OCI-LY7 (cell line): ENCODE measurements around the gene ARID5A. TPM values are rescaled to one million over a fixed set of nuclear protein-coding genes. Genes with fewer than 3 reads are reported as not detected.

Experiments
- BruUV-seq: library from RNA; stranded (reverse); fragments of 400-500 nt; replicated peaks from 2 replicates; lab custom pipeline; 2021; lab: Mats Ljungman, UMichigan
- CTCF ChIA-PET: fragments of 300-600 bp; sonication (Branson Sonifier 250); formaldehyde crosslinking; loops from one replicate; lab custom pipeline; 2022; ENCODE audit warnings: antibody characterized with exemption; ENCODE audit not compliant: unreplicated experiment; lab: Charles Lee
- POLR2A ChIA-PET: fragments of 300-600 bp; sonication (Branson Sonifier 250); formaldehyde crosslinking; loops from one replicate; lab custom pipeline; 2022; ENCODE audit warnings: antibody characterized with exemption; lab: Charles Lee
- DNase-seq: peaks from one replicate; pipeline ENCODE4 v3.0.0-alpha.2; 2015; ENCODE audit warnings: low spot score
- H2AFZ ChIP-seq: fragments of 200-600 bp; sonication (generic), shearing (Covaris generic); 2 replicates; pipeline ENCODE4 v1.6.1; 2014; ENCODE audit warnings: mild to moderate bottlenecking, antibody characterized with exemption, low read length, moderate library complexity
- H3K27ac ChIP-seq: fragments of 200-600 bp; sonication (generic); 2 replicates; pipeline ENCODE4 v1.5.1; 2014; ENCODE audit warnings: mixed run types, low read depth, mild to moderate bottlenecking, moderate library complexity, low read length, inconsistent platforms; ENCODE audit not compliant: poor library complexity, severe bottlenecking
- H3K36me3 ChIP-seq: fragments of 200-600 bp; sonication (generic); 2 replicates; pipeline ENCODE4 v1.6.1; 2014; ENCODE audit warnings: mild to moderate bottlenecking, antibody characterized with exemption, low read length, moderate library complexity, mixed read lengths; ENCODE audit not compliant: insufficient read depth
- H3K4me1 ChIP-seq: fragments of 200-600 bp; sonication (generic); 2 replicates; pipeline ENCODE4 v1.5.1; 2014; ENCODE audit warnings: mild to moderate bottlenecking, low read length; ENCODE audit not compliant: insufficient read depth, poor library complexity, severe bottlenecking
- H3K4me2 ChIP-seq: fragments of 200-600 bp; sonication (generic); 2 replicates; pipeline ENCODE4 v1.6.1; 2014; ENCODE audit warnings: mild to moderate bottlenecking, low read length
- H3K4me3 ChIP-seq: fragments of 200-600 bp; sonication (generic); 2 replicates; pipeline ENCODE4 v1.5.1; 2014; ENCODE audit warnings: mild to moderate bottlenecking, low read depth, low read length; ENCODE audit not compliant: poor library complexity, severe bottlenecking
- H3K79me2 ChIP-seq: fragments of 200-600 bp; sonication (generic); 2 replicates; pipeline ENCODE4 v1.6.1; 2016; ENCODE audit warnings: low read depth, mild to moderate bottlenecking, low read length, moderate library complexity, mixed read lengths; ENCODE audit not compliant: insufficient read depth
- H3K9me2 ChIP-seq: fragments of 200-600 bp; sonication (generic); 2 replicates; pipeline ENCODE4 v1.6.1; 2016; ENCODE audit warnings: mild to moderate bottlenecking, low read length, mixed read lengths; ENCODE audit not compliant: insufficient read depth
- H3K9me3 ChIP-seq: fragments of 200-600 bp; sonication (generic); 2 replicates; pipeline ENCODE4 v1.6.1; 2014; ENCODE audit warnings: mild to moderate bottlenecking, mixed run types, low read length, mixed read lengths
- H4K20me1 ChIP-seq: fragments of 200-600 bp; sonication (generic); 2 replicates; pipeline ENCODE4 v1.6.1; 2014; ENCODE audit warnings: mild to moderate bottlenecking, antibody characterized with exemption, low read length, moderate library complexity, mixed read lengths; ENCODE audit not compliant: insufficient read depth
- CTCF ChIP-seq: fragments of 200-600 bp; sonication (generic); conservative IDR thresholded peaks from 2 replicates; pipeline ENCODE4 v1.5.1; 2014; ENCODE audit warnings: mild to moderate bottlenecking, antibody characterized with exemption, low read length, moderate library complexity, mixed read lengths
- EZH2phosphoT487 ChIP-seq: fragments of 200-600 bp; sonication (generic); IDR thresholded peaks from 2 replicates; pipeline ENCODE4 v1.6.1; 2018; ENCODE audit warnings: low read depth, borderline replicate concordance, mild to moderate bottlenecking, mixed run types, antibody characterized with exemption, low read length, moderate library complexity, mixed read lengths
- intact Hi-C: fragments of 100-400 bp; cut with micrococcal nuclease; formaldehyde crosslinking; loops from one replicate; pipeline ENCODE4 v1.10.0; 2022; ENCODE audit not compliant: unreplicated experiment
- total RNA-seq, 2 experiments: library from RNA; depleted of rRNA in 1 of 2; stranded (reverse); fragments of >200 nt in 1 of 2; shearing (Covaris generic) in 1 of 2; gene quantifications; 2 replicates each; pipeline ENCODE4 v1.2.3, GENCODE V29; 2014 to 2022

Gene ARID5A
- total RNA-seq, 2 experiments from 2014 or later: 4.4 to 6.0 TPM

- no peak overlapping the region for H3K4me2 ChIP-seq
- CTCF ChIA-PET: no interaction called here
- no peaks in the 10 kb centered on the region for H3K79me2 ChIP-seq
- no peaks in the 10 kb centered on the region for H3K9me3 ChIP-seq
- H3K4me3 ChIP-seq: no peak overlapping the region
- BruUV-seq: no TSS peak
- TF ChIP-seq CTCF (no peak), EZH2phosphoT487 (no peak)
- no peaks in the 10 kb centered on the region for H3K9me2 ChIP-seq
- peaks cover 59% of the 10 kb centered on the region for H3K36me3 ChIP-seq
- no peak overlapping the region for H2AFZ ChIP-seq
- no peaks in the 10 kb centered on the region for H4K20me1 ChIP-seq
- no peak overlapping the region for H3K27ac ChIP-seq
- POLR2A ChIA-PET: no interaction called here
- no peak for DNase-seq
- no peaks in the 10 kb centered on the region for H3K4me1 ChIP-seq
- intact Hi-C loops: no loop called here
Observed at GRCh38 chr2:96591494-96591893, 54.9 kb downstream of the ARID5A start.

GRCh38 chr2:96594282-96594681 lies 57.7 kb downstream of the ARID5A start:
- no peak overlapping the region for H3K4me3 ChIP-seq
- no peaks in the 10 kb centered on the region for H4K20me1 ChIP-seq
- no peak for TF ChIP-seq EZH2phosphoT487
- TF ChIP-seq CTCF: no peak
- intact Hi-C loops: no loop called here
- DNase-seq: no peak
- H3K9me3 ChIP-seq: no peaks in the 10 kb centered on the region
- peaks cover 80% of the 10 kb centered on the region for H3K36me3 ChIP-seq
- no peaks in the 10 kb centered on the region for H3K79me2 ChIP-seq
- no peaks in the 10 kb centered on the region for H3K9me2 ChIP-seq
- H3K4me2 ChIP-seq: no peak overlapping the region
- no peaks in the 10 kb centered on the region for H3K4me1 ChIP-seq
- H3K27ac ChIP-seq: no peak overlapping the region
- no TSS peak for BruUV-seq
- H2AFZ ChIP-seq: no peak overlapping the region
- CTCF ChIA-PET: interaction anchor here (0.6 kb wide), 1 partner anchor 10 kb away, joined by 4 read pairs; no protein-coding TSS in a partner anchor
- POLR2A ChIA-PET: interaction anchor here (0.8 kb wide), 1 partner anchor 13 kb away, joined by 3 read pairs; no protein-coding TSS in a partner anchor

GRCh38 chr2:96594691-96595152 lies 58.2 kb downstream of the ARID5A start:
- TF ChIP-seq CTCF (no peak), EZH2phosphoT487 (no peak)
- H3K4me1 ChIP-seq: no peaks in the 10 kb centered on the region
- no peak overlapping the region for H3K4me2 ChIP-seq
- ChIA-PET CTCF (interaction anchor here (0.6 kb wide), 1 partner anchor 10 kb away, joined by 4 read pairs; no protein-coding TSS in a partner anchor), POLR2A (no interaction called here)
- H3K9me3 ChIP-seq: no peaks in the 10 kb centered on the region
- H3K27ac ChIP-seq: no peak overlapping the region
- H3K36me3 ChIP-seq: peaks cover 84% of the 10 kb centered on the region
- intact Hi-C loops: no loop called here
- DNase-seq: no peak
- no peaks in the 10 kb centered on the region for H3K79me2 ChIP-seq
- no peaks in the 10 kb centered on the region for H4K20me1 ChIP-seq
- no peaks in the 10 kb centered on the region for H3K9me2 ChIP-seq
- no peak overlapping the region for H3K4me3 ChIP-seq
- no peak overlapping the region for H2AFZ ChIP-seq
- BruUV-seq: no TSS peak
